GM03348 (cell line): ENCODE data around the gene ACBD6.
"Not testable (repeated sequence)": the region's sequence is repeated elsewhere in the genome, so short reads cannot be mapped to it uniquely, and the experiment has no call there.

Experiments
- DNase-seq: peaks from one replicate; pipeline ENCODE4 v3.0.0; 2012; ENCODE audit warnings: low spot score

Gene ACBD6

DNA sequence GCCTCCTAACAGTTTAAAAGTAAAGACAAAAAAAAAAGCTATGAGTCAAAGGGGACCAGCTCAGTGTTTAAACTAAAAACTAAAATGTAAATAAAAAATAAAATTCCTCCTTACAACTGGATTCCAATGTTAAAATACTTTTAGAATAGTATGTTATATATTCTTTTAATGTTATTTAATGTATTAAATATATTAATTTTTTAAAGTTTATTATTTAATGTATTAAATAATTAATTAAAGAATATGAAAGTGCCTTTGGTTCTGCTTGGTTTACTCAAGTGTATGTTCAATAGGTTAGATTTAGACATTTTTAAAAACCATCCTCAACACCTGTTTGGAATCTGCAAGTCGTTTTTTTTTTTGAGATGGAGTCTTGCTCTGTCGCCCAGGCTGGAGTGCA is 13.1 kb downstream of the ACBD6 start:
- no peak for DNase-seq

DNA sequence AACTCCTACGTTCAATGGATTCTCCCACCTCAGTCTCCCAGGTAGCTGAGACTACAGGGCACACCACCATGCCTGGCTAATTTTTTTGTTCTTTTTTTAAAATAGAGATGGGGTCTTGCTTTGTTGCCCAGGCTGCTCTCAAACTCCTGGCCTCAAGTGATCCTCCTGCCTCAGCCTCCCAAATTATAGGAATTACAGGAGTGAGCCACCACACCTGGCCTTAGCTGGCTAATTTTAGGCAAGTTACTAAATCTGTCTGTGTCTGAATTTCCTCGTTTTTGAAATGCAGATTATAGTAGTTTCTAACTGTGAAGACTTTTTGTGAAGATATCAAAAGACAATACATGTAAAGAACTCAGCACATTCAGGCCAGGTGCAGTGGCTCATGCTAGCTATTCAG is 13.7 kb downstream of the ACBD6 start:
- no peak for DNase-seq

DNA sequence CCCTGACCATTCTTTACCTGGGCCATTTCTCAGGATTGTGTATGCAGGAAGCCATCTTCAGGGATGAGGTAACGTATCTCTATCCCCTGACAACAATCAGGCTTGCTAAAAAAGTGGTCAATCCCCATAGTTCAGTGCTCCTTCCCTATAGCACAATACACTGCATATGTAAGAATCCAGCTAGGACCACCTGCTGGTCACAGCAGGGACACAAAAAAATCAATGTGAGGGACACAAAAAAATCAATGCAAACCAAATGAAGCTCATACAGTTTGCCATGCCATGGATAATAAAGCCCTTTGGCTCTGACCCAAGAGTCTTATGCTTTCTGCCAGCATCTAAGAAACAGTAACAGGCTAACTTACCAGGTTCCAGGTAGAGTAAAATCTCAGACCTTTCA is 16.3 kb downstream of the ACBD6 start:
- DNase-seq: no peak

DNA sequence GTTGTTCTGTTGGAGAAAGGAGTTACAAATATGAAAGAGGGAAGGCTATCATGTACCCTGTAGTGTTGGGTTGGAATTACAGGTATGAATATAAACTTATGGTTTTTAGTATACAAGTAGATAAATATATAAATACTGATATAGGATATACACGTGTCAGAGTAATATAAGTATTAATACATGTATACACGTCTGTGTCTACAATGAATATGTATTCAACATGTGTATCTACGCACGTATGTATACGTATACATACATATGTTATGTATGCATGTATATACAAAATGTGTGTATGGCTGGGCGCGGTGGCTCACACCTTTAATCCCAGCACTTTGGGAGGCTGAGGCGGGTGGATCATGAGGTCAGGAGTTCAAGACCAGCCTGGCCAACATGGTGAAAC is 17.9 kb downstream of the ACBD6 start:
- DNase-seq: no peak

DNA sequence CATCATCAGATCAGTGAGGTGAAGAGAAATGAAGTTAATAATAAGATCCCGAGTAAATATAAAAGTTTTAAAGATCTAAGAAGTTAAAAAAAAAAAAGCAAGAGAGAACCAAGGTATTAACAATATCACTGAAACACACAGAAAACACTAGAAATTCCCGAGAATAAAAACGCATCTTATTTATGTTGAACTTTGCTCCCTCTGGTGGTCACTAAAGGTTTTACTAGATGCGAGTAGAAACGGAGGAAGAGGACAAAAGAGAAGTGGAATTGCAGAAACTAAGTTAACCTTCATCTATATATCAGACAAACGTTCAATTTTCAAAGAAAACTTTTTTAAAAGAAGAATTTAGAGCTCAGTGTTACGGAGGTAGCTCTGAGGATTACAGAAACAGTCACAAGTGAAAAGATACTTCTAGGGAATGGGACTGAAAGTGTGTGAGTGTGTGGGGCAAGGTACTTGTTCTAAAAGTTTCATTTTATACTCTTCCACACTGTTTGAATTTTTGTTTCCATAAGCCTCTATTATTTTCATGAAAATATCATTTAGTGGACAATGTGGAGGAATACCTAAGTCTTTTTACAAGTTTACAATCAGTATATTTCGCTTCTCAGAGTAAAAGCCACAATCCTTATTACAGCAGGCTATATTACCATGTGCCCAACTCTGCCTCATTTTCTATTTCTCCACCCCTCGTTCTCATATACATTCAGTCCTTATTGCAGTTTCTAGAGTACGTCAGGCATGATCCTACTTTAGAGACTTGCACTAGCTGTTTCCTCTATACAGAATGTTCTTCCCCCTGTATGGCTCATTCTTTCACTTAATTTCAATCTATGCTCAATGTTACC is 19.7 kb downstream of the ACBD6 start:
- DNase-seq: peak; percentile 61

DNA sequence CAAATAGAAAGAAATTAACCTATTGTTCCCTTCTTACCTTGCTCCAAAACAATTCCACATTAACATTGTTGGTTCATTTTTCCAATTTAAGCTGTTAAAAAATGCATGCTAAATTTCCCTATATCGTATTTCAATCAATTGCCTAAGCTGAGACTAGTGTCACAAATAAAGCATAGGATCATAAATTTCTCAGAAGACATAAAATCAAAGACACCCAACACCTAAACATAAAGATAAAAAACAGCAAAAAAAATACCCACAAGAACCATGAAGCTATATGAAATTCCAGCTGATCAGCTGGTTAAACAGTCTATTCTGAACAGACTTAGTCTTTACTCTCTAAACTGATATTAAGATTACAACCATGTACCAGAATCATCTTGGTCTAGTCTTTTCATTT is 32.3 kb downstream of the ACBD6 start:
- no peak for DNase-seq

DNA sequence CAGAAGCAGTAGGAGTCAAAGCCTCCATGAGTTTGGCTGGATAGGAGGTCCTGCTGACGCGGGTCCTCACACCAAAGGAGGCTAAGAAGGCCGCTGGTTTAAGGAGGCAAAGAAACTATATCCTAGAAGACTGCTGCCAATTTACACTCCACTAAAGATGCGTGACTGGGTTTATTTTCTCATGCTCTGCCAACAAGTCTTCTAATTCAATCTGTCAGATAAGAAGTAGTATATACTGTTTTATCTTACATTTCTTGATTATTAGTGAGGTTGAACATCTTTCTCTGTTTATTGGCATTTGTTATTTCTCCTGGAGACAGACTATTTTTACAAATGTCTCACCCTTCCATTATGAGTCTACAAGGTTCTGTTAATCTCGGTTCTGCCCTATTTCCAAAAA is 34.1 kb downstream of the ACBD6 start:
- no peak for DNase-seq

DNA sequence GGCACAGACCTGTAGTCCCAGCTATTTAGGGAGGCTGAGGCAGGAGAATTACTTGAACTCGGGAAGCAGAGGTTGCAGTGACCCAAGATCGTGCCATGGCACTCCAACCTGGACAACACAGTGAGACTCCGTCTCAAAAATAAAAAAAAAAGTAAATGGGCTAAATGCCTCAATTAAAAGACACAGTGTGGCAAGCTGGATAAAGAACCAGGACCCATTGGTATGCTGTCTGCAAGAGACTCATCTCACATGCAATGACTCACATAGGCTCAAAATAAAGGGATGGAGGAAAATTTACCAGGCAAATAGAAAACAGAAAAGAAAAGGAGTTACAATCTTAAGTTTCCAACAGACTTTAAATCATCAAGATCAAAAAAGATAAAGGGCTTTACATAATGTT is 40.3 kb downstream of the ACBD6 start:
- DNase-seq: no peak

DNA sequence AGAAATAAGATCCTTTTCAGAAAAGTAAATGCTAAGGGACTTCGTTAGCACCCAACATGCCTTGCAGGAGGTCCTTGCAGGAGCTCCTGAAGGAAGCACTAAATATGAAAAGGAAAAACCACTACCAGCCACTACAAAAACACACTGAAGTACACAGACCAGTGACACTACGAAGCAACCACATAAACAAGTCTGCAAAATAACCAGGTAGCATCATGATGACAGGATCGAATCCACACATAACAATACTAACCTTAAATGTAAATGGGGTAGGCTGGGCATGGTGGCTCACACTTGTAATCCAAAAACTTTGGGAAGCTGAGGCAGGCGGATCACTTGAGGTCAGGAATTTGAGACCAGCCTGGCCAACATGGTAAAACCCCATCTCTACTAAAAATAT is 40.7 kb downstream of the ACBD6 start:
- DNase-seq: not testable (repeated sequence)

DNA sequence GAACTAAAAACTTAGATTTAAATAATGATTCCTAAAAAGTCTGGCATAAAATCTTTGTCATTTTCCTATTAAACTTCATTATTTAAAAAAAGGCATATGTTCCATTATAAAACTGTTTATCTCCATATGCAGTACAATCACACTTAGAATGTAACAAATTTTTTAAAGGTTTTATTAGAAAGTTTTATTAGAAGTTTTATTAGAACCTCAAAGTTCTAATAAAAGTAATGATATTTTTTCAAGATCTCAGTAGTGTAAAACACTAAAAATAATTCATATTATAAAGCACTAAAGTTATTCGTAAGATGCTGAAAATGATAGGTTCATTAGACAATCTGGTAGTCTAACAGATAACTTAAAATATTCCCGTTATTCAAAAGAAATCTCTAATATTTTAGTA is 43.6 kb downstream of the ACBD6 start:
- DNase-seq: no peak

DNA sequence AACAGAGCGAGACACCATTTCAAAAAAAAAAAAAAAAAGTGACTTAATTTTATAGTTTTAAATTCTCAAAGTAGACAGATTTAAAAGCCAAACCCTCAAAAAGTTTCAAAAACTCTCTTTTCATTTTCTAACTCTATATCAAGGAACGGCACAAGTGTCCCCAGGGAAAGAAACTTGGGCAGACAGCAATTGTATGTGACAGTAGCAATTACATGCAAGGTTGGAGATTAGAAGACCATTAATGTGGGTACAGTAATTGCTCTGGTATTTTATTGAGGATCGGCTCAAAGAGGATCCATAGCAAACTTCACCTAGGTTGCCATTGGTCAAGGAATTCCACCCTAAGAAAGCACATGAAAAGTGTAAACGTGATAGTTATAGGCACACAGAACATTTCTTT is 46.2 kb downstream of the ACBD6 start:
- DNase-seq: no peak

DNA sequence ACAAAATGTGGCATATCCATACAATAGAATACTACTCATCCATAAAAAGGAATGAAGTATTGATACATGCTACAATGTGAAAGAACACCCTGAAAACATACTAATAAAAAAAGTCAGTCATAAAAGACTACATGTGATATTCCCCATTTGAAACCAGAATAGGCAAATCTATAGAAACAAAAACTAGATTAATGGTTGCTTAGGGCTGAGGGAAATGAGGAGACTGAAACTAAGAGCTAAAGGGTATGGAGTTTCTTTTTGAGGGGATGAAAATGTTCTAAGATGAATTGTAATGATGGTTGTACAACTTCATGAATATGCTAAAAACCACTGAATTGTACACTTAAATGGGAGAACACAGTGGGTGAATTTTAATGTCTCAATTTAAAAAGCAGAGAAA is 50.9 kb downstream of the ACBD6 start:
- no peak for DNase-seq

DNA sequence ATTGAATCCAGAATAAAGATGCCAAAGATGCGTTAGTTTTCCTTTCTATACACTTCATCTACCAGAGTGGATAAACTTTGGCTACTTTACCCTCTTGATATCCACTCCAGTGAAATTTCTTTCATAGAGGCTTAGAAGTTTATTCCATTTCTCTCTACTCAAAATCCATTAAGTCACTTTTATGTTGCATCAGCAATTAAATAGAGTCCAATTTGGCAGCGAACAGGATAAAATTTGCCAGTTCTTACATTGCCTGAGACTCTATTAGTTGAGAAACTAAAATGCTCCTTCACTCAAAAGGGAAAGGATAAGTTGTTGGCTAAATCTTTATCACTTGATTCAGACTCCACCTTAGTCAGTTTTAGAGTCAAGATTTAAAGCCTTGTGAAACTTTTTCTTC is 57.9 kb downstream of the ACBD6 start:
- no peak for DNase-seq

DNA sequence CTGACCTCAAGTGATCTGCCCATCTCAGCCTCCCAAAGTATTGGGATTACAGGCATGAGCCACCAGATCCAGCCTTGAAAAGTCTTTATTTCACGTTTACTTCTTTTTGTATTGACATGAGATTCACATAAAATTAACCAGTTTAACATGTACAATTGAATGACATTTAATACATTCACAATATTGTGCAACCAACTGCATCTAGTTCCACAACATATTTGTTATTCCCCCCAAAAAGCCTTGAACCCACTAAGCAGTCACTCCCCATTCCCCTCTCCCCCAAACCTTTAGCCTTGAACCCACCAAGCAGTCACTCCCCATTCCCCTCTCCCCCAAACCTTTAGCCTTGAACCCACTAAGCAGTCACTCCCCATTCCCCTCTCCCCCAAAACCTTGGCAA is 62.0 kb downstream of the ACBD6 start:
- no peak for DNase-seq

DNA sequence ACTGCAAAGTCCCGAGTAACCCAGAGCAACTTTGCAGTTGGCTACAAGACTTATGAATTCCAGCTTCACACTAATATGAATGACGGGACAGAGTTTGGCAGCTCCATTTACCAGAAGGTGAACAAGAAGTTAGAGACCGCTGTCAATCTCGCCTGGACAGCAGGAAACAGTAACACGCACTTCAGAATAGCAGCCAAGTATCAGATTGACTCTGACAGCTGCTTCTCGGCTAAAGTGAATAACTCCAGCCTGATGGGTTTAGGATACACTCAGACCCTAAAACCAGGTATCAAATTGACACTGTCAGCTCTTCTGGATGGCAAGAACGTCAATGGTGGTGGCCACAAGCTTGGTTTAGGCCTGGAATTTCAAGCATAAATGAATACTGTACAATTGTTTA is 66.8 kb downstream of the ACBD6 start:
- DNase-seq: no peak

DNA sequence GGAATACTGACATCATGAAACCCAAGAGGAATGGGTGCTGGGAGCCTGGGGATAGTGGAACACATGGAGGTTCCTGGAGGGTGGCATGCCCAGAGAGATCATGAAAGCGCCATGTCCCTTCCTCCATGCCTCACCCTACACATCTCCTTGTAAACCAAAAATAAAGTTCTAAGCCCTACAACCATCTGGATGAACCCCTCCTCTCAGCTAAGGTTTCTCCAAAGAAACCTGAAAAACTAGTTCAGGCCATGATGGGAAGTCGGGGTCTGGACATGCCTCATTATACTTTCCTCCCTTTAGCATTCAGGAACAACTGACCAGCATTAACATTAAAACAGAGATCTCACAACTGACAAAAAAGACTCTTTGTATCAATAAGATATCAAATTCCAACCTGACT is 68.5 kb downstream of the ACBD6 start:
- DNase-seq: no peak

DNA sequence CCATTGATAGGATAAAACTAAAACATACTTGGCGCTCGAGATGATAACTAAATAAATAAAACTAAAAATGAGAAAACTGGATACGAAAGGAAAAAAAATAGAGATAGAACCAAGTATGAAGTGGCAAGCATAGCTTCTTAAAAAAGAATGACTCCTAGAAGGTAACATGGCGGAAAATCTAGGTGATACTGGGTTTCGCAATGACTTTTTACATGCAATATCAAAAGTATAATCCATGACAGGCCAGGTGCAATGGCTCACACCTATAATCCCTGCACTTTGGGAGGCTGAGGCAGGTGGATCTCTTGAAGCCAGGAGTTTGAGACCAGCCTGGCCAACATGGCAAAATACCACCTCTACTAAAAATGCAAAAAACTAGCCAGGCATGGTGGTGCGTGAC is 70.7 kb downstream of the ACBD6 start:
- no peak for DNase-seq

DNA sequence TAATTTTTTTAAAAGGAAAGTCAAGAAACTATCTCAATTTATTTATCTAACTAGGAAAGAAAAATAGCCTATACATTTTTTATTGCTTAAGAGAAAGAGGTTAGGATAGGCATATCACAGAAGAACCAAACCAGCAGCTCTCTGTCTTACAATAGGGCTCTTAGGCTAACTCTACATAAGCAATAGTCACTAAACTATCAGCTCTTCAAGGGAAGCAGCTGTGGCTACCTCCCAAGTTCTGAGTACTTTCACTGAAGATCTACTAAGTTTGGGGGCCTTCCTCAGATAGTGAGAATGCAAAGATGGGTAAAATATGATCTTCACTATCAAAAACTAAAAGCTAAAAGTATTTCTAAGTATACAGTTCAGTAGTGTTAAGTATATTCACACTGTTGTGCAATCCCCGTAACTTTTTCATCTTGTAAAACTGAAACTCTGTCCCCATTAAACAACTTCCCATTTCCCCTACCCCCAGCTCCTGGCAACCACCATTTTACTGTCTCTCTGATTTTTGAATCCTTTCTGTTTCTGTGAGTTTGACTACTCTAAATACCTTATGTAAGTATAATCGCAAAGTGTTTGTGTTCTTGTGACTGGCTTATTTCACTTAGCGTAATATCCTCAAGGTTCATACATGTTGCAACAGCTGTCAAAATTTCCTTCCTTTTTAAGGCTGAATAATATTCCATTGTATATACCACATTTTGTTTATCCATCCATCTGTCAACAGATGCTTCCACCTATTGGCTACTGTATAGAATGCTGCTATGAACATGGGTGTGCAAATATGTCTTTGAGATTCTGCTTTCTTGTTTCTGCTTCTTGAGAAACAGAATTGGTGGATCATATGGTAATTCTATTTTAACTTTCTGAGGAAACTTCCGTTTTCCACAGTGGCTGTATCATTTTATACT is 73.3 kb downstream of the ACBD6 start:
- no peak for DNase-seq

DNA sequence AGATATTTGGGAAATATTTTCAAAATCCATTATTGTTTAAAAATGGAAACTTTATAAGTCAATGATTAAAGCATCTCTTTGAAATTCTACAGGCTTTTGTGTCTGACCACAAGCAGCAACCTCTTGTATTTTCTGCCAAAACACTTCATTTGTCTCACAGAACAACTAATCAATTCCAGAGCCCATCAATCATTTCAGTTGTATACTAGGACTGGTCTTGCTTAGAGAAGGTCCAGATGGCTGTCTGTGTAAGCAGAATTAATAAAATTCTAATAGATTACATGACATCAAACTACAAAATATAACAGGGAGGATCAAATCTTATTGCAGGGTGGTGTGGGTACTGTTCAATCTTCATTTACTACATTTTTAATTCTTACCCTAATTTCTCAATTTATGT is 76.4 kb downstream of the ACBD6 start:
- peak; percentile 4 for DNase-seq

DNA sequence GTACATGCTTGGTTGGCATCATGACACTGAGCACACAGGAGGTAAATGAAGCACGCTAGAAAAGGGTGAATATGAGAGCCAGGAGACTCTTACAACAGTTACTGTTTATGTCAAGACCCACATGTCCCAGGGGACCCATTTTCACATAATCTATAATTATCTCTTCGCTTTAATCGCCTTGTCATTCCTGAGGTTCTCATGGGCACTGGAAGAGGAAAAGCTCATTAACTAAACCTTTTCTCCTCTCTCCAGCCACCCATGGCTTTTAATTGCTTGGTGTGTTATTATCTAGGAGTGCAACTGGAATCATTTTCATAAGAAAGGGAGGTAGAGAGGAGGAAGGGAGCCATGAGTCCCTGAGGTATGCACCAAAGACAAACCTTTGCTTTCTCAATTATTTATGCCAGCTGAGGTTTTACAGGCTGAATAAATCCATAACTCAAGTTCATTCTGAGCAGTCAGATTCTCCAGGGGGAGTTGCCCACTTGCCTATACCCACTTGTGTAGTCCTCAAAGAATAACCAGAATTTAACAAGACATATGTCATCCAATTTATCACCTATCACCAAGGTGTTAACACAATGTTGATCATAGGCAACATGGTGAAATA is 77.4 kb downstream of the ACBD6 start:
- DNase-seq: no peak

DNA sequence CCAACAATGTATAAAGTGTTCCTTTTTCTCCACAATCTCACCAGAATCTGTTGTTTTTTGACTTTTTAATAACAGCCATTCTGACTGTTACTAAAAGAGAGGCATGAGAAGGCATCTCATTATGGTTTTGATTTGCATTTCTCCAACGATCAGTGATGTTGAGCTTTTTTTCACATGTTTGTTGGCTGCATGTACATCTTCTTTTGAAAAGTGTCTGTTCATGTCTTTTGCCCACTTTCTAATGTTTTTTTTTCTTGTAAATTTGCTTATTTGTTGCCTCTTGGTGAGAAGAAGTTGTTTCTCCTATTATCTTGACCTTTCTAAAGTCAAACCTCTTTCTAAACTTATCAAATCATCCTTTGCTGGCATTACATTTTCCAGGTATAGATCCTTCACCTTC is 80.8 kb downstream of the ACBD6 start:
- DNase-seq: no peak

DNA sequence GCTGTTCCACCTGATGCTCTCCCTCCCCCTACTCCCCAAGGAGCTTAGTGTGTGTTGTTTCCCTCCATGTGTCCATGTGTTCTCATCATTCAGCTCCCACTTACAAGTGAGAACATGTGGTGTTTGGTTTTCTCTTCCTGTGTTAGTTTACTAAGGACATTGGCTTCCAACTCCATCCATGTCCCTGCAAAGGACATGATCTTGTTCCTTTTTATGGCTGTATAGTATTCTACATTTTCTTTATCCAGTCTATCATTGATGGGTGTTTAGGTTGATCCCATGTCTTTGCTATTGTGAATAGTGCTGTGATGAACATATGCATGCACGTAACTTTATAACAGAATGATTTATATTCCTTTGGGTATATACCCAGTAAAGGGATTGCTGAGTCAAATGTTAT is 81.2 kb downstream of the ACBD6 start:
- not testable (repeated sequence) for DNase-seq
